Measurements from ENCODE around the gene CHRDL2. TPM values are rescaled to one million over a fixed set of nuclear protein-coding genes. Genes with fewer than 3 reads are reported as not detected.
"Not testable (repeated sequence)": the region's sequence is repeated elsewhere in the genome, so short reads cannot be mapped to it uniquely, and the experiment has no call there.

Gene CHRDL2
- total and polyA plus RNA-seq, 2 donors, result 0.69 to 72.8 TPM

DNA sequence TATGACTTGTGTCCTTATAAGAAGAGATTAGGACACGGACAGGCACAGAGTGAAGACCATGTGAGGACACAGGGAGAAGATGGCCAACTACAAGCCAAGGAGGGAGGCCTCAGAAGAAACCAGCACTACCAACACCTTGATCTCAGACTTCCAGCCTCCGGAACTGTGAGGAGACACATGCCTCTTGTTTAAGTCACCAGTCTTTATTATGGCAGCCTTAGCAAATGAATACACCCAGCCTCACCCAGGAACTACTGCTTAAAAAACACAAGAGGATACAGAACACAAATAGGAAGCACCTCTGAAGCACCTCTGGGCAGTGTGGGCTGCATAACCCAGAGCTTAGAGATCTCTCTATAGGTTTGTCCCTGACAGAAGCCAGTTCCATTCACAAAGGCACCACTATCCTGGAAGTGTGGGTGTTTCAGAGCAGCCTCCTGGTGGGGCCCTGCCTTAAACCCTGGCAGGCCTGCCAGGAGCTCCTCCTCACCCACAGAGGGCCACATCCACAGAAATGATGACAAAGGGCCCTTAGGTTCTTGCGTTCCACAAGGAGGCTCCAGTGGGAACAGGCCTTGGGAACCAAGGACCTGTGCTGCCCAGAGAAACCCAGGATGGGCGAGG is 58.8 kb downstream of the CHRDL2 start:
- Histone ChIP-seq H3K36me3 (ENCODE audit: insufficient read depth) (no peaks in the 10 kb centered on the region), H3K4me1 (ENCODE audit: insufficient read depth) (no peaks in the 10 kb centered on the region), H3K4me3 (ENCODE audit: low read depth, low read length) (no peak overlapping the region), H3K27ac (ENCODE audit: low read depth) (peak overlapping the region; percentile 63)
- WGBS, result 71% methylated on average over 4 of the region's 4 CpGs
- DNase-seq (ENCODE audit: extremely low spot score), result no peak

DNA sequence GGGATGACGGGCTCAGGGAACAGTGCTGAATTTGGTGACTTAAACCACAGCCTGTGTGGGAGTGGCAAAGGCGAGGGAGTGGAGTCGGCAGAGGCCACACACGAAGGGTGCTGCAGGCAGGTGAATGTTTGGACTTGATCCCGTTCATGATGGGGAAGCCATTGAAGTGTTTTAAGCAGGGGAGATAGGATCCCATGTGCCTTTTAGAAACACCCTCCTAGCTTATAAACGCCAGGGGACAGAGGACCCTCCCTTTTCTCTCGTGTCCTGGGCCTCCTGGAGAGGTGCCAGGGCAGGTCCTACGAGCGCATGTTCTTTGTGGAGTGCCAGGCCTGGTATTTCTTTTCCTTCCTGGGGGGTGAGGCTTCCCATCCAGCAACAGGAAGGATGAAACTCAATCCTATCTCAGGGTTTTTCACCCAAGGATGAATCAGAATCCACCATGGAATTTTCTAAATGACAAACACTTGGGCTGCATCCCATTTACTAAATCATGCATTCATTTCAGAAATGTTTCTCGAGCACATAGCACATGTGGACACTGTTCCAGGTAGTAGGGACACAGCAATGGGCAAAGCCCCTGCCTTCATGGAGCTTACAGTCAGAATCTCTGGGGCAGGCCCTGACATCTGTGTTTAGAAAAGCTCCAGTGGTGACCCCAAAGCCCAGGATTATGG is 59.6 kb downstream of the CHRDL2 start:
- Histone ChIP-seq H3K4me3 (ENCODE audit: low read depth, low read length) (no peak overlapping the region), H3K27ac (ENCODE audit: low read depth) (no peak overlapping the region), H3K4me1 (ENCODE audit: insufficient read depth) (no peaks in the 10 kb centered on the region), H3K36me3 (ENCODE audit: insufficient read depth) (no peaks in the 10 kb centered on the region)
- 87% methylated on average over 10 of the region's 10 CpGs for WGBS
- DNase-seq (ENCODE audit: extremely low spot score), result no peak

DNA sequence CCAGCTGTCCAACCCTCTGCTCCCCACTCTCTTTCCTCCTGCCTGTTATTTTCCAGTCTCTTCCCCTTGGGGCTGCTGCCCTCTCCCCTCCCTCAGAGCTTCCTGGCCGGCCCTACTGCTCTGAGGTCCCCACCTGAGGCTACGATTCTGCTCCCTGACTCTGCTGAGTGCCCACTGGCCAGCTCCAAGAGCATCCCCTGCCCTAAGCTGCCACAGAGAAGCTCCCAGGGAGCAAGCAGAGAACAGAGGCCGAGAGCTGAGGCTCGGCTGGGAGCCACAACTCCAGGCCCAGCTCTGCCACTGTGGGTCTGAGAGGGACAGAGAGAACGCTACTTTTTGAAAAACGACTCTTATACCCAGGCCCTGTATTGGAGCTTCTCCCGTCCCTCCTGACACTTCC is 61.1 kb downstream of the CHRDL2 start:
- no peak for DNase-seq (ENCODE audit: extremely low spot score)

DNA sequence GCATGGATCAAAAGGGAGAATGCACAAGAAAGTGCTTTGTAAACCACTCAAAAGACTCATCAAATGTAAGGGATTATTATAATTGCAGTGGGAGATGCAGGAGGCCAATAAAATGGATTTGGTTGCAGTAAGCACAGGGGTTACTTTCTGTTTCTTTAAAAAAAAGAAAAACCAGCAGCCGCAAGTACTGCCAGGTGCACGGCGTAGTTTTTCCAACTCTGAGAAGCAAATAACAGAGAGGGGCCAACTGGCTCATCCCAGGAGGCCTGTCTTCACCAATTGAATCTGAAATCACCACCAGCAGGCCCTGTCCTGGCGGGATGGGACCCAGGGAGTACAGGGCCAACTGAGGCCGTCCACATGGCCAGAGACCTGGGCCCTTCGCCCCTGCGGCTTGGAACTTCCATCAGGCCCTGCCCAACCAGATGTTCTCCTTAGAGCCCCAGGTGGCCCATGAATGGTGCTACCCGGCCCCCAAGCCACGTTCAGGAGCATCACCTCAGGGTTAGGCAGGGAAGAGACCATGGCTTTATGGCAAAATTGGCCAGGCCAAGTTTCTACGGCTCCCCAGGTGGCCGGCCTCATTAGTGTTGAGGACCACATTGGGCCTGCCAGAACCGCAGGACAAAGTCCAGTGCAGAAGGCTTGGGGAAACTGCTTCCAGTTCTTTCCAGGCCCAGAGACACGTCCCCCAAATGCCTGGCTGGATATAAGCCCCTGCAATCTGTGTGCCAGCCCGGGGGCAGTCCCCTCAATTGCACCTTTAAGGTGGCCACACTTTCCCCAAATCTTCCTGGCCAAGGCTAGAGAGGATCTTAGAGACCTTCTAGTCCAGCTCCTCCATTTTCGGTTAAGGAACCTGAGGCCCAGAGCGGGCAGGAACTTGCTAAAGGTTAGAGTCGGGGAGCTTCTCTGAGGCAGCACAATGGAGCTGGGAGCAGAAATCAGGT is 61.7 kb downstream of the CHRDL2 start:
- H3K4me1 ChIP-seq (ENCODE audit: insufficient read depth), result no peaks in the 10 kb centered on the region
- no peak for DNase-seq (ENCODE audit: extremely low spot score)
- H3K27ac ChIP-seq (ENCODE audit: low read depth), result no peak overlapping the region

More for the DNA sequence above, 61.1 kb downstream of the CHRDL2 start:
- H3K4me1 ChIP-seq (ENCODE audit: insufficient read depth), result no peaks in the 10 kb centered on the region
- no peak overlapping the region for H3K4me3 ChIP-seq (ENCODE audit: low read depth, low read length)
- no peak overlapping the region for H3K27ac ChIP-seq (ENCODE audit: low read depth)
- 94% methylated on average over 7 of the region's 7 CpGs for WGBS
- no peaks in the 10 kb centered on the region for H3K36me3 ChIP-seq (ENCODE audit: insufficient read depth)

DNA sequence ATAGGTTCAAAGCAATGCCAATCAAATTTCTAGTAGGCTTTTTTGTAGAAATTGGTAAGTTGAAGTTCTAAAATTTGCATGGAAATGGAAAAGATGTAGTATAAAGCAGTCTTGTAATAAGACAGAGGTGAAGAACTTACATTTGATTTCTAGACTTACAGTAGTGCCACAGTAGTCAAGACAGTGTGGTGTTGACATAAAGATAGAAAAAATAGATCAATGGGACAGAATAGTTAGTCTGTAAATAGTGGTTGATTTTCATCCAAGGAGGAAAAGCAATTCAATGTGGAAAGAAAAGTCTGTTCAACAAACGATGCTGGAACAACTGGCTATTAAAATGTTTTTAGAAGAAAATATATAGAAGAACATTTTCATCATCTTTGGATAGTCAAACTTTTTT is 67.9 kb downstream of the CHRDL2 start:
- Histone ChIP-seq H3K27ac (ENCODE audit: low read depth) (no peak overlapping the region), H3K36me3 (ENCODE audit: insufficient read depth) (no peaks in the 10 kb centered on the region), H3K4me3 (ENCODE audit: low read depth, low read length) (no peak overlapping the region), H3K4me1 (ENCODE audit: insufficient read depth) (no peaks in the 10 kb centered on the region)
- WGBS, result 84% methylated on average over 1 of the region's 1 CpG
- DNase-seq (ENCODE audit: extremely low spot score), result no peak

More for the DNA sequence above, 61.7 kb downstream of the CHRDL2 start:
- no peak overlapping the region for H3K4me3 ChIP-seq (ENCODE audit: low read depth, low read length)
- WGBS, result 86% methylated on average over 17 of the region's 17 CpGs
- H3K36me3 ChIP-seq (ENCODE audit: insufficient read depth), result no peaks in the 10 kb centered on the region

DNA sequence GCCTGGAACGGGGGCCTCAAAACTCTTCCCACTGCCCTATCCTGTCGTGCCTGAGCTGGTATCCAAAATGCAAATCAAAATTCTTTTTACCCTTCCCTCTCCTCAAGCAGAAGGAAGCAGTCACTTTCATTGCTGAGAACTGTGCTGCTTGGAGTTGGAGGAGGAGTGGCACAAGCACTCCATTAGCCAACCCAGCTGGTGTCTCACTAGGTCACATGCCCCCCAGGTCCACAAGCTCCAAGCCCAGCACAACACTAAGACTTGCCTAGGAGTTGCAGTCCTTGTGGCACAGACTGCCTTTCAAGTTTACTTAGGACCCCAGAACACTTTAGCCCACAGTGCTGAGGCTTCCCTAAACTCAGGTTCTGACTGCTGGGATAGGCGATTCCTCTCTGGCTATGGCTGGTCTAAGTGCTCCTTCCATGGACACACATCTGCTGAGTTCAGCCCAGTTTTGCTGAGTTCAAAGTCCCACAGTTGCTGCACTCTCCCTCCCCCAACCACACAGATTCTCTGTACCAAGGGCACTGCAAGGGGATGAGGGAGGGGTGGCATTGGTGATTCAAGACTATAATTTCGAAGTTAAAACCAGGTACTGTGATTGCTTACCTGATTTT is 68.6 kb downstream of the CHRDL2 start:
- no peak for DNase-seq (ENCODE audit: extremely low spot score)
- Histone ChIP-seq H3K4me1 (ENCODE audit: insufficient read depth) (no peaks in the 10 kb centered on the region), H3K36me3 (ENCODE audit: insufficient read depth) (no peaks in the 10 kb centered on the region), H3K27ac (ENCODE audit: low read depth) (no peak overlapping the region), H3K4me3 (ENCODE audit: low read depth, low read length) (no peak overlapping the region)
- WGBS, result 95% methylated on average over 4 of the region's 4 CpGs

DNA sequence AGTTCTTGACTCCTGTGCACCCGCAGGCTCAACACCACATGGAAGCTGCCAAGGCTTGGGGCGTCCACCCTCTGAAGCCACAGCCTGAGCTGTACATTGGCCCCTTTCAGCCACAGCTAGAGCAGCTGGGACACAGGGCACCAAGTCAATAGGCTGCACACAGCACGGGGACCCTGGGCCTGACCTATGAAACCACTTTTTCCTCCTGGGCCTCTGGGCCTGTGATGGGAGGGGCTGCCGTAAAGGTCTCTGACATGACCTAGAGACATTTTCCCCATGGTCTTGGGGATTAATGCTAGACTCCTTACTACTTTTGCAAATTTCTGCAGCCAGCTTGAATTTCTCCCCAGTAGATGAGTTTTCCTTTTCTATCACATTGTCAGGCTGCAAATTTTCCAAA is 72.1 kb downstream of the CHRDL2 start:
- 79% methylated on average over 4 of the region's 4 CpGs for WGBS
- not testable (repeated sequence) for H3K36me3 ChIP-seq (ENCODE audit: insufficient read depth); DNase-seq (ENCODE audit: extremely low spot score); H3K27ac ChIP-seq (ENCODE audit: low read depth); H3K4me1 ChIP-seq (ENCODE audit: insufficient read depth); H3K4me3 ChIP-seq (ENCODE audit: low read depth, low read length)

DNA sequence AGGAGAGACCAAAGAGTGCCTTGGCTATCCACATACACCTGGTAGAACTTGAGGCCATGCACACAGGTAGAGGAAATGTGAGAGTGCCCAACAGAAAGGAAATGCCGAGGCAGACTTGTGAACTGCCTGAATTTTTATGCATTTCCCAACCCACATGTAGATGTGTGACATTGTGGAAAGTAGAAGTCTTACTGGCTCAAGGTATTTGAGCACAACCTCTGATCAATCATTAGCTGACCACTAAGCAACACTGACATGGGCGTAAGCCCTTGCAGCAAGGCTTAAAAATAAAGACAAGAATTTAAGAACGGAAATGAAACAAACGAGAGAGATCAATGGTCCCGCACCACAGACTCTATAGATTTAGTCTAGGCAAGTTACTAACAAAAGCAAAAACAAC is 76.2 kb downstream of the CHRDL2 start:
- Histone ChIP-seq H3K36me3 (ENCODE audit: insufficient read depth) (no peaks in the 10 kb centered on the region), H3K4me3 (ENCODE audit: low read depth, low read length) (no peak overlapping the region), H3K4me1 (ENCODE audit: insufficient read depth) (no peaks in the 10 kb centered on the region), H3K27ac (ENCODE audit: low read depth) (no peak overlapping the region)
- 98% methylated on average over 5 of the region's 5 CpGs for WGBS
- no peak for DNase-seq (ENCODE audit: extremely low spot score)

DNA sequence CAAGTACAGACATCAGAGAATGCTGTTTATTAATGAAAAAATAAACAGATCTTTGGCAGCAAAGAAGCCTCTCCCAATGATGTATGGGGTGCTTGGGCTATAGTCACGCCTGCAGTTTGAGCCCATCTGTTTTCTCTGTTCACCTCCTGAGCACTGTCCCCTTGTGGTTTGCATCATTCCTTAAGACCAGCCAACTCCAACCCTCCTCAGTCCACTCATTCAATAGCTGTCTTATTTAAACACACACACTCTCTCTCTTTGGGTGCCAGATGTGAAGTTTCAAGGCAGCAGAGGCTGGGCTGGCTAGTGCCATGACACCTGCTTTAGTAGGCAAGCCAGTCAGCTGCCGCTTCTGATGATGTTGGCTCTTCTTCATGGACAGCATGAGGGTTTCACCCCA is 80.7 kb downstream of the CHRDL2 start:
- DNase-seq (ENCODE audit: extremely low spot score), result no peak
- Histone ChIP-seq H3K4me3 (ENCODE audit: low read depth, low read length) (no peak overlapping the region), H3K27ac (ENCODE audit: low read depth) (no peak overlapping the region), H3K4me1 (ENCODE audit: insufficient read depth) (no peaks in the 10 kb centered on the region), H3K36me3 (ENCODE audit: insufficient read depth) (no peaks in the 10 kb centered on the region)
- 49% methylated on average over 2 of the region's 2 CpGs for WGBS

DNA sequence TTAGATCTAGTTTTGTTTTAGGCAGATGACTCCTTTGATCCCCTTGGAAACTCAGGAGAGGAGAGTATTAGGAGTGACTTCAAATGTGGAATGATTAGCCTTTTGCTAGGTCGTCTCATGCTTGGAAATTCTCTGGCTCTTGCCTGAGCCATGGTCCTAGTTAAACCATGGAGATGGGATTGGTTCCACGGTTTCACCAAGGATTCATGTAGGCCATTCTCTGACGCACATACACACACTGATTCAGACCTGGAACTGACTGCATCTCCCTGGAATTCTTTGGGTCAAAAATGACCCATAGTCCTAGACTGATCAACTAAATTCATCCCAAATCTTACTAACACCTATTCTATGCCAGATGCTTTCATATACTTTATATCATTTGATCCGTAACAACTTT is 82.3 kb downstream of the CHRDL2 start:
- Histone ChIP-seq H3K36me3 (ENCODE audit: insufficient read depth) (no peaks in the 10 kb centered on the region), H3K4me1 (ENCODE audit: insufficient read depth) (no peaks in the 10 kb centered on the region), H3K27ac (ENCODE audit: low read depth) (no peak overlapping the region), H3K4me3 (ENCODE audit: low read depth, low read length) (no peak overlapping the region)
- WGBS, result 86% methylated on average over 4 of the region's 4 CpGs
- no peak for DNase-seq (ENCODE audit: extremely low spot score)

DNA sequence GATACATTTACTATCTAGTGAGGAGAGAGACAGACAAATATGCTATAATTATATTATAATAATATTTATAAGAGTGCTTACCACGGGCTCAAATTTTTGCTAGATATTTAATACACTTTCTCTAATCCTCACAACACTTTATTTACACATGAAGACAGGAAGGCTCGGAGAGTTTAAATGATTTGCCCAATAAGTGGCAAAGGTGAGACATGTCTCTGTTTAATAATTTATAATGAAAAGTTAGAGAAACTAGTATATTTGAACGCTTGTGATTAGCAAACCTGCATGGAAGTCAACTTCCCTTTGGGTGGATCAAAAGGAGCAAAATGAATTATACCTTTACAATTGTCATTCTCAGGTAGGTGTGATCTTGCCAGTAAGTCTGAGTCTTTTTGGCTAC is 83.4 kb downstream of the CHRDL2 start:
- no peaks in the 10 kb centered on the region for H3K36me3 ChIP-seq (ENCODE audit: insufficient read depth)
- no peak for DNase-seq (ENCODE audit: extremely low spot score)
- no peaks in the 10 kb centered on the region for H3K4me1 ChIP-seq (ENCODE audit: insufficient read depth)
- 61% methylated on average over 3 of the region's 3 CpGs for WGBS
- H3K27ac ChIP-seq (ENCODE audit: low read depth), result no peak overlapping the region
- H3K4me3 ChIP-seq (ENCODE audit: low read depth, low read length), result no peak overlapping the region

DNA sequence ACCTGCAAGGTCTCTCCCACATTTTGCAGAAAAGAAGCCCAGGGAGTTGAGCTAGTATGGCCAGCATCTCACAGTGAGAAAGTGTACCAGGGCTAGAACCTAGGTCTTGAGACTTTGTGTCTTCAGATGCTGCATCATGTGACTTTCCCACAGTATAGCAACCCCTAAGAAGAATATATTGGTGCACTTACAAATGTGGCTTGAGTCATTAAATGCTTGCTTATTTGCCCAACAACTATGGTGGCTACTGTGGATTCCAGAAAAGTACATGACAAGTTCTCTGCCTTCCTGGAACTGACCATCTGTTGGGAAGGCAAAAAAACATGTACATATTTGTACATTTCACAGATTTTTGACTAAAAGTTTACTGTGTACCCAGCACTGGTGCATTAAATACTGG is 83.8 kb downstream of the CHRDL2 start:
- Histone ChIP-seq H3K4me1 (ENCODE audit: insufficient read depth) (no peaks in the 10 kb centered on the region), H3K27ac (ENCODE audit: low read depth) (no peak overlapping the region), H3K36me3 (ENCODE audit: insufficient read depth) (no peaks in the 10 kb centered on the region), H3K4me3 (ENCODE audit: low read depth, low read length) (no peak overlapping the region)
- DNase-seq (ENCODE audit: extremely low spot score), result no peak

DNA sequence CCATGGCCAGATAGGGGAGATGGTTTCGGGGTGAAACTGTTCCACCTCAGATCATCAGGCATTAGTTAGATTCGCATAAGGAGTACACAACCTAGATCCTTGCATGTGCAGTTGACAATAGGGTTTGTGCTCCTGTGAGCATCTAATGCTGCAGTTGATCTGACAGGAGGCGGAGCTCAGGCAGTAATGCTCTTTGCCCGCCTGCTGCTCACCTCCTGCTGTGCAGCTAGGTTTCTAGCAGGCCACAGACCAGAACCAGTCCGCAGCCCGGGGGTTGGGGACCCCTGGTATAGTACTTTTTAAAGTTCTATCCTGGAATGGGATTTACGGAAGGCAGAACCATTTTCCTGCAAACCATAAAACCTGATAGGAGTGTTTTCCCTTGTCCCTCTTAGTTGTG is 84.3 kb downstream of the CHRDL2 start:
- WGBS, result 88% methylated on average over 7 of the region's 7 CpGs
- Histone ChIP-seq H3K27ac (ENCODE audit: low read depth) (no peak overlapping the region), H3K4me1 (ENCODE audit: insufficient read depth) (no peaks in the 10 kb centered on the region), H3K4me3 (ENCODE audit: low read depth, low read length) (no peak overlapping the region), H3K36me3 (ENCODE audit: insufficient read depth) (no peaks in the 10 kb centered on the region)
- no peak for DNase-seq (ENCODE audit: extremely low spot score)
